ENCODE data around the gene NPLOC4.

Gene NPLOC4

GRCh38 chr17:81565231-81565630 is 71.7 kb downstream of the NPLOC4 start:
- TF ChIP-seq, protein P1, sequence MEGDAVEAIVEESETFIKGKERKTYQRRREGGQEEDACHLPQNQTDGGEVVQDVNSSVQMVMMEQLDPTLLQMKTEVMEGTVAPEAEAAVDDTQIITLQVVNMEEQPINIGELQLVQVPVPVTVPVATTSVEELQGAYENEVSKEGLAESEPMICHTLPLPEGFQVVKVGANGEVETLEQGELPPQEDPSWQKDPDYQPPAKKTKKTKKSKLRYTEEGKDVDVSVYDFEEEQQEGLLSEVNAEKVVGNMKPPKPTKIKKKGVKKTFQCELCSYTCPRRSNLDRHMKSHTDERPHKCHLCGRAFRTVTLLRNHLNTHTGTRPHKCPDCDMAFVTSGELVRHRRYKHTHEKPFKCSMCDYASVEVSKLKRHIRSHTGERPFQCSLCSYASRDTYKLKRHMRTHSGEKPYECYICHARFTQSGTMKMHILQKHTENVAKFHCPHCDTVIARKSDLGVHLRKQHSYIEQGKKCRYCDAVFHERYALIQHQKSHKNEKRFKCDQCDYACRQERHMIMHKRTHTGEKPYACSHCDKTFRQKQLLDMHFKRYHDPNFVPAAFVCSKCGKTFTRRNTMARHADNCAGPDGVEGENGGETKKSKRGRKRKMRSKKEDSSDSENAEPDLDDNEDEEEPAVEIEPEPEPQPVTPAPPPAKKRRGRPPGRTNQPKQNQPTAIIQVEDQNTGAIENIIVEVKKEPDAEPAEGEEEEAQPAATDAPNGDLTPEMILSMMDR (IDR thresholded peaks at IDR 0.05; ENCODE audit: low read depth, low read length) = no peak
- no peak for DNase-seq (ENCODE audit: extremely low read depth, low read depth)

DNA sequence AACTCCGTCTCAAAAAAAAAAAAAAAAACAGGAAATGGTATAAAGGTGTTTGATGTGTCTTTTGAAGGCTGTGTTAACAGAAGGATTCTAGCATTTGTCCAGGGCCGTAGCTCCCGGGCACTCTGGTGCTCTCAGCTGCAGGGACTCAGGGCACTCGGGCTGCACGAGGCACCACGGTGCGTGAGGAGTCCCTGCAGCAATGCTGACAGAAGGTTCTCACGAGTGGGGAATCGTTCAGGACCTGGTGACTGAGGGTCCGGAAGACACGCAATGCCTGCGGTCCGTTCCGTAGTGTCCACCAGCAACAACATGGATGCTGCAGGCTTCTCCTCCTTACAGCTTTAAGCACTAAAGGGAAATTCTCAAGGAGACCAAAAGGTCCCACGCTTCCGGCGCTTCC is 72.1 kb downstream of the NPLOC4 start:
- TF ChIP-seq, protein P1 (IDR thresholded peaks at IDR 0.05; ENCODE audit: low read depth, low read length) = no peak
- DNase-seq (ENCODE audit: extremely low read depth, low read depth) = no peak

- no peak for DNase-seq (ENCODE audit: extremely low read depth, low read depth)
- TF ChIP-seq, protein P1 (IDR thresholded peaks at IDR 0.05; ENCODE audit: low read depth, low read length) = no peak
These were observed 72.9 kb downstream of the NPLOC4 start for GRCh38 chr17:81563861-81564586.

DNA sequence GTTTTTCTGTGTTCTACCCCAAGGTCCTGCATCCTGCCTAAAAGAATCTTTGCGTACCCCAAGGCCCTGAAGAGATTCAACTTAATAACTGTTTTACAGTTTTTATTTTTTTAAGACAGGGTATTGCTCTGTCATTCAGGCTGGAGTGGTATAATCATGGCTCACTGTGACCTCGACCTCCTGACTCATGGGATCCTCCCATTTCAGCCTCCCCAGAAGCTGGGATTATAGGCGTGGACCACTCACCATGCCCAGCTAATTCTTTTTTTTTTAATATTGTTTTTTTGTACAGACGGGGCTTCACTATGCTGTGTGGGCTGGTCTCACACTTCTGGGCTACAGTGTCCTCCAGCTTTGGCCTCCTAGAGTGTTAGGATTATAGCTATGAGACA is 75.4 kb downstream of the NPLOC4 start:
- TF ChIP-seq, protein P1 (IDR thresholded peaks at IDR 0.05; ENCODE audit: low read depth, low read length) = no peak
- no peak for DNase-seq (ENCODE audit: extremely low read depth, low read depth)

- no peak for DNase-seq (ENCODE audit: extremely low read depth, low read depth)
These were observed 77.7 kb downstream of the NPLOC4 start for GRCh38 chr17:81558941-81559806.

GRCh38 chr17:81558115-81558468 is 78.8 kb downstream of the NPLOC4 start:
- DNase-seq (ENCODE audit: extremely low read depth, low read depth) = no peak
- TF ChIP-seq, protein P1 (IDR thresholded peaks at IDR 0.05; ENCODE audit: low read depth, low read length) = no peak

More at GRCh38 chr17:81558941-81559806, 77.7 kb downstream of the NPLOC4 start:
- TF ChIP-seq, protein P1 (IDR thresholded peaks at IDR 0.05; ENCODE audit: low read depth, low read length) = no peak; the same call in 1 of the 2 replicates

Measured in AG09319 (cell line).